SIG-M5 treated with dmso at 0.1 percent for 504 hours (cell line): ENCODE data around the gene AKR1C4.

Experiments
- DNase-seq: peaks from one replicate; lab custom pipeline; 2025; ENCODE audit not compliant: unreplicated experiment; lab: John Stamatoyannopoulos, UW

Gene AKR1C4

DNA sequence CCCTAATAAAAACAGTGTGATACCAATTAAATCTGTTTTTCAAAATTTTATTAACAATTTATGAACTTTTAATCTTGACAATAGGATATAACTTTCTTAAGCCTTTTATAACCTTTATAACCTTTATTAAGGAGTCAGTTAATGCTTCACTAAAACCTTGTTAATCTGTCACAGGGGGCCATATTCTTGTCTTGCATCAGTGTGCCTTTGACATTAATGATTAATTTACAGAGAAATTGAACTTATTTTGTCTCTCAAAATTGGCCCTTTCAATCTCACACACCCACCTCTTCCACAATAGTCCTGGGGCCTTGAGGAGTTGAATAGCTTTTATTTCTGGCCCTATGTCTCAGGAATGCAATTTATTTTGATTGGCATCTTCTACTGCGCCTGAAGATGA lies 68.5 kb downstream of the AKR1C4 start:
- DNase-seq, result no peak

DNA sequence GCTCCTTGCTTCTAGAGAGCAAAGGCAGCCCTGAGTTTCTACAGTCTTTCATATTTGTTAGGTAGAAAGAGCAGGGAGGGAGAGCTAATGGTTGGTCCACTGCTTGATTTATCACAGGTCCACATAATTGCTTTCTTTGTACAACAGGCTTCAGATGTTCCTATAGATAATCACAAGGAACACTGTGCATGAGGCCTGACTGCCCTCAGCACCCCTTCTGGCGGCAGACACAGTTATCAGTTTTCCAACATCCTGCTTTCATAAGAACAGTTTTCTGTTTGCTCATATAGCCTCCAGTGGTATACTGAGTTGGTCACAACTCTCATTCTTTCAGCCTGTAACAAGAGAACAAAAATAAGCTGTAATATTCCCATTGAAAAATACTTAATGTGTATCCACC lies 69.7 kb downstream of the AKR1C4 start:
- DNase-seq, result no peak

DNA sequence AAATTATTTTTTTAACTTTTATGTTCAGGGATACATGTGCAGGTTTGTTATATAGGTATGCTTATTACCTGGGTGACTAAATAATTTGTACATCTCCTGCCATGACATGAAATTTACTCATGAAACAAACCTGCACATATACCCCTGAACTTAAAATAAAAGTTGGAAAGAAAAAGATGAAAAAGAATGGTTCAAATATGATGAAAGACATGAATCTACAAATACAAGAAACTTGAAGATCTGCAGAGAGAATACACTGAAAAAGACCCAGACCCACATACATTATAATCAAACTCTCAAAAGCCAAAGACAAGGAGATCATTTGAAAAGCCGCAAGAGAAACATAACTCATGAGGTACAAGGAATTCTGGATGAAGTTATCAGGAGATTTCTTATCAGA lies 70.2 kb downstream of the AKR1C4 start:
- no peak for DNase-seq

DNA sequence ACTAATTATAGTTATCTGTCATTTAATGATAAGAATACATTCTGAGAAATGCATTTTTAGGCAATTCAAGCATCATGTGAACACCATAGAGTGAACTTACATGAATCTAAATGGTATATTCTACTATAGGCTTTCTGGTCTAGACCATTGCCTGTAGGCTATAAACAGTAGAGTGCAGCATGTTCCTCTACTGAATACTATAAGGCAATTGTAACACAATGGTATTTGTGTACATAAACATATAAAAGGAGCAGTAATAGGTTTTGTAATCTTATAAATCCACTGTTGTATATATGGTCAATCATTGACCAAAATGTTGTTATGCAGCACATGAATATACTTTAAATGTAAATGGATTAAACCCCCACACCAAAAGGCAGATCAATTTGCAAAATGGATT lies 71.6 kb downstream of the AKR1C4 start:
- DNase-seq, result no peak
